Retinal pigment epithelial cell (primary cell): ENCODE results near the gene JSRP1.

ENCODE experiments used
- DNase-seq: peaks from one replicate; pipeline ENCODE4 v3.0.0-alpha.2; 2010; ENCODE audit warnings: low read depth
- H3K4me3 ChIP-seq: 2 replicates; pipeline ENCODE4 v1.5.1; 2011; ENCODE audit warnings: mild to moderate bottlenecking, low read length, control low read depth, moderate library complexity
- CTCF ChIP-seq: conservative IDR thresholded peaks from 2 replicates; pipeline ENCODE4 v1.5.1; 2011; ENCODE audit warnings: low read depth, low read length, control low read depth, inconsistent platforms

Gene JSRP1

GRCh38 chr19:2207008-2207407 lies 49.2 kb downstream of the JSRP1 start:
- TF ChIP-seq CTCF = no peak
- no peak overlapping the region for H3K4me3 ChIP-seq
- DNase-seq = no peak

- no peak for TF ChIP-seq CTCF
Observed at GRCh38 chr19:2202366-2202765, 53.9 kb downstream of the JSRP1 start.

More at GRCh38 chr19:2202366-2202765, 53.9 kb downstream of the JSRP1 start:
- DNase-seq = no peak
- no peak overlapping the region for H3K4me3 ChIP-seq
